Motor neuron (in vitro differentiated cells): ENCODE data around the gene ZDHHC14. TPM values are rescaled to one million over a fixed set of nuclear protein-coding genes. Genes with fewer than 3 reads are reported as not detected.

ENCODE experiments used
- ATAC-seq, 8 experiments: fragments of 200-7000 bp; cut with Tn5 transposase; replicated peaks in 6 of 8; 2 replicates each; pipeline ENCODE4 v1.8.0; 2021; ENCODE audit warnings: mild to moderate bottlenecking in 8 of 8, moderate library complexity in 8 of 8
- H3K27ac ChIP-seq, 2 donors: fragments of 250-450 bp; sonication (Bioruptor Pico); 2 replicates each; pipeline ENCODE4 v1.9.0; 2021; ENCODE audit warnings: antibody characterized with exemption in 2 of 2, mild to moderate bottlenecking in 2 of 2, moderate library complexity in 1 of 2
- H3K4me1 ChIP-seq, 2 donors: fragments of 250-450 bp; sonication (Bioruptor Pico); replicated peaks in 1 of 2; 2 replicates each; pipeline ENCODE4 v1.6.1; 2021; ENCODE audit warnings: antibody characterized with exemption in 2 of 2, mild to moderate bottlenecking in 2 of 2, moderate library complexity in 1 of 2
- H3K4me3 ChIP-seq, 5 donors: fragments of 250-450 bp; sonication (Bioruptor Pico); 2 replicates each; pipeline ENCODE4 v1.9.0; 2021; ENCODE audit warnings: antibody characterized with exemption in 5 of 5, mild to moderate bottlenecking in 5 of 5, moderate library complexity in 4 of 5
- WGBS, 10 experiments: fragments of 450-650 bp; shearing (Covaris generic); methylation state at CpG; one replicate each; pipeline ENCODE4 v1.0.0; 2022; 5-methylcytosine and 5-hydroxymethylcytosine counted together
- in situ Hi-C, 9 experiments: fragments of 400-800 bp; cut with MboI; loops; one replicate each; pipeline ENCODE4 v1.15.0; 2021; ENCODE audit warnings: low sequenced_read_pairs in 9 of 9, low pct_unique_long_range_greater_than_20kb in 2 of 9; ENCODE audit not compliant: unreplicated experiment in 9 of 9
- total RNA-seq, 8 experiments: library from RNA; unstranded; fragments of 300-600 nt; gene quantifications; 2 replicates each; pipeline versions ENCODE4 v1.2.3 to v1.2.4, GENCODE V29; 2022

Gene ZDHHC14
- total RNA-seq, 8 experiments from 2014 or later = 2.9 to 22.7 (median 3.7) TPM

DNA sequence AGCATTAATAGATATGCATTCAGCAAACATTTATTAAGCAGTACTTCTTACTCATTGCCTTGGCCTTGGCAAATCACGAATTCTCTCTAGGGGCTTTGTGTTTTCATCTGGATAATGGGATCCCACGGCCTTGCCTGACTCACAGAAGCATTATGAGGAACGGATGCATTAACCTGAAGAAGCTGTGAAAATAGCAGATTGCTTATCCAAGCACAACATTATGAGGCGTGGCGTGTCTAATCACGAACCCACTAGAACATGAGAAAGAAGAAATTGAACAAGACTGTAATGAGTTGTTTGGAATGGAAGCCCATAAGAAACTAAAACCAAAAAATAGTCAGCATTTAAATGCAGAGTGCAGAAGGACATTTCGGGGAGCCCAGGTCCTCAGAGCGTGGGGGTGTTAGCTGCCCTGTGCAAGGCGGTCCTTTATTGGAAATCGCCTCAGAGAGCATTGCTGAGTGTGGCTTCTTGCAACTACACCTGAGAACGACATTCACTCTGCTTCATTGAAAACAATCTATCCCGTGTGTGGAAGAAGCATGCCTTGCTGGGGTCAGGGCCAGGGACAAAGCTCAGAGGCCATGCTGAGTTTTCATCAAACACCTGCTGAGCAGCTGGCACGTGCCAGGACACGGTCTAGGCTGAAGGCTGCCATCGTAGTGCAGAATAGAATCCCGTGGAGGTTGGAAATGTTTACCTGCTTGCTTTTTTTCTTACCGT lies 179.9 kb downstream of the ZDHHC14 start:
- 29 to 93% (median 85%) methylated on average over 1 to 16 of the region's 17 CpGs for WGBS, 10 experiments
- in situ Hi-C loops = no loop called here
- Histone ChIP-seq H3K27ac (no peak overlapping the region), H3K4me1 (peaks cover 1 to 14% of the 10 kb centered on the region in 2 donors), H3K4me3 (no peak overlapping the region)
- no peak for ATAC-seq

GRCh38 chr6:157561414-157561790 lies 180.4 kb downstream of the ZDHHC14 start:
- Histone ChIP-seq H3K4me3 (no peak overlapping the region), H3K27ac (no peak overlapping the region), H3K4me1 (peaks cover 0 to 14% of the 10 kb centered on the region in 2 donors)
- WGBS, 10 experiments = 94 to 100% (median 96%) methylated on average over 1 to 8 of the region's 8 CpGs; no CpG with 5 or more reads in 5 of the 10 experiments
- no peak for ATAC-seq
- in situ Hi-C loops = no loop called here

GRCh38 chr6:157561929-157562810 lies 181.2 kb downstream of the ZDHHC14 start:
- no peak overlapping the region for H3K4me3 ChIP-seq
- no peak for ATAC-seq
- 40 to 100% (median 98%) methylated on average over 1 to 4 of the region's 15 CpGs; no CpG with 5 or more reads in 2 of the 10 experiments for WGBS, 10 experiments
- H3K4me1 ChIP-seq = peaks cover 0 to 10% of the 10 kb centered on the region in 2 donors
- in situ Hi-C loops = no loop called here
- H3K27ac ChIP-seq = no peak overlapping the region

- in situ Hi-C loops = no loop called here
These were observed 182.0 kb downstream of the ZDHHC14 start for GRCh38 chr6:157562997-157563396.

DNA sequence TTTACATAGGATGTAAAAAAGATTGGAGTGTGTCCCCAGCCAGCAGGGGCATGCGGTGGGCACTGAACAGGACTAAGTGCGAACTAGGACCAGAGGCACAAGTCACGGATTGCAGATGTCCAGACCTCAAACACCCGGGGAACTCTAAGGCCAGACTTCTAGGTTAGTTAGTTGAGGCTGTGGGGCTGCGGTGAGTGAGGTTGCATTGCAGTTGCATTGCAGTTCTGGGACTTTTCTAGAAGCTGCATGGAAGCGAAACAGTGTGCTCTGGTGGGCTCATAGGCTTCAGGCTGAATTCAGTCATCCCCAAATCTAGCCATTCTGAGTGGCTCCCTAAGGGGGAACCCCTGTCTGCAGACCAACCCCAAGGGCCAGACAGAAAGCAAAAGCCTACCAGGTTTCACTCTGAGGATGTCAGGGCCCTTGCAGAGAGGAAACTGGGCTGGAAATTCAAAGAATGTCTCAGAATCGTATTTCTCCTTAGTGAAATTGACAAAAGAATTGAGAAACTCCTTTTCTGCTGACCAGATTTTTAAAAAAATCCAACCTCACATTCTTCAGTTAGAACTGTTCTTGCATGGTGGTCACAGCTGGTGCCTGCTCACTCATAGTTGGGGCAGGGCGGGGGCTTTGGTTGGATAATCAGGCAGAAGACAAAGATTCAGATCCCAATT lies 182.8 kb downstream of the ZDHHC14 start:
- in situ Hi-C loops = no loop called here

More at GRCh38 chr6:157562997-157563396, 182.0 kb downstream of the ZDHHC14 start:
- WGBS, 10 experiments = 93 to 100% methylated on average over 2 to 3 of the region's 11 CpGs; no CpG with 5 or more reads in 8 of the 10 experiments
- ATAC-seq = no peak
- H3K4me3 ChIP-seq = no peak overlapping the region
- H3K27ac ChIP-seq = no peak overlapping the region
- peaks cover 0 to 9% of the 10 kb centered on the region in 2 donors for H3K4me1 ChIP-seq

GRCh38 chr6:157568702-157569101 lies 187.7 kb downstream of the ZDHHC14 start:
- Histone ChIP-seq H3K4me3 (no peak overlapping the region), H3K27ac (no peak overlapping the region), H3K4me1 (peaks cover 0 to 5% of the 10 kb centered on the region in 2 donors)
- WGBS, 10 experiments = 46 to 100% (median 93%) methylated on average over 1 of the region's 1 CpG; no CpG with 5 or more reads in 1 of the 10 experiments
- no peak for ATAC-seq
- in situ Hi-C loops = no loop called here

More for the DNA sequence above, 182.8 kb downstream of the ZDHHC14 start:
- WGBS, 10 experiments = 42 to 100% (median 82%) methylated on average over 1 to 7 of the region's 8 CpGs
- no peak overlapping the region for H3K4me3 ChIP-seq
- H3K4me1 ChIP-seq = peaks cover 0 to 5% of the 10 kb centered on the region in 2 donors
- H3K27ac ChIP-seq = no peak overlapping the region
- no peak for ATAC-seq

GRCh38 chr6:157569543-157569942 lies 188.6 kb downstream of the ZDHHC14 start:
- Histone ChIP-seq H3K27ac (no peak overlapping the region), H3K4me3 (no peak overlapping the region), H3K4me1 (peaks cover 0 to 5% of the 10 kb centered on the region in 2 donors)
- in situ Hi-C loops = no loop called here
- ATAC-seq = no peak
- WGBS, 10 experiments = 59 to 95% (median 80%) methylated on average over 1 to 3 of the region's 3 CpGs

DNA sequence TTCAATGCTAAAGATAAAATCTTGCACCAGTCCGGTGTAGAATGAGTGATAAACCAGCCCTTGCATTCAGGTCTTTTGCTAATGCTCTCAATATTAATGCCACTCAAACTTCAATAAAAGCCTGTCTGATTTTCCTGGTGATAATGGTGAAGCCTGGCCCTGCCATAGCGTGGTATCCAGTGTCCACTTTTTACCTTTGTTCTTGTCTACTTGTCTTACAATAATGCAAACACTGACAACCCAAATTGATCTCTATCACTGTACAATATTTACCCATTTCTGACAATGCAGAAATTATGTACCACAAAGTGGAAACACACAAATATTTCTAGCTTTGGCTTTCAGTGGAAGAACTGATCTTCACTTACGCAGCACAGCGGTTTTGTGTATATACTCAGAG lies 189.1 kb downstream of the ZDHHC14 start:
- 81 to 100% (median 91%) methylated on average over 1 to 4 of the region's 4 CpGs for WGBS, 10 experiments
- Histone ChIP-seq H3K4me3 (no peak overlapping the region), H3K4me1 (peaks cover 0 to 5% of the 10 kb centered on the region in 2 donors), H3K27ac (no peak overlapping the region)
- ATAC-seq = no peak
- in situ Hi-C loops = no loop called here

DNA sequence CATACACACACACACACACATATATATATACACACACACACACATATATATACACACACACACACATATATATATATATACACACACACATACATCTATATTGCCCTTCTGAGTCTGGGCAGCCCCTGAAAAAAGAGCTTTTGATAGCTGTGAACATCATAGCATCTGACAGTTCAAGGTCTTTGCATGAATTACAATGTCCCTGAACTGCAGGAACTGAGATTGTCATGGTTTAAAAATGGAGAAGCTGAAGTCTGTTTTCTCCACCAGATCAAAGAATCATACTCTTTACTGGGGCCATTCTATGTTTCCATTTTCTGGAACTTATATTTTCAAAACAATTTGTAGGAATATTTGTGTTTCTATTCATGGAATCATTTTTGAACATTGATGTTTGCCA lies 189.8 kb downstream of the ZDHHC14 start:
- ATAC-seq = peak in 1 of 8 experiments; percentile 46
- in situ Hi-C loops = no loop called here
- H3K4me3 ChIP-seq = no peak overlapping the region
- peaks cover 0 to 5% of the 10 kb centered on the region in 2 donors for H3K4me1 ChIP-seq
- no peak overlapping the region for H3K27ac ChIP-seq

DNA sequence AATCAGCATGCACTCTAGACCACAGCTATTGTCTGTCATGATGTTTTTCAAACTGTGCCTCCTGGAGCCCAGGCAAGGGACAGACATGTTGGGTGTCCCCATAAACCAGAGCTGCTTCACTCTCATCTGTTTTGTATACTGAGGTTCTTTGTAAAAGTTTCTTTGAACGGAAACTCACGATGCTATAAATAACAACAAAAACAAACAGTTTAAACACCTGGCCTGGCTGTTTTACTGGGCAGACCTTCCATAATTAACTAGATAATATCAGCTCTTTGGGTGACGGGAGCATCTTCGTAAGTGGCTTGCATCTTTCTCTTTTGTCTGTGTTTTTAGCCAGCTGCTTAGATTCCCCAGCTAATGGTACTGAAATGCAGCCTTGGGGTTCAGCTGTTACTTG lies 190.3 kb downstream of the ZDHHC14 start:
- H3K4me1 ChIP-seq = peaks cover 0 to 5% of the 10 kb centered on the region in 2 donors
- ATAC-seq = no peak
- H3K4me3 ChIP-seq = no peak overlapping the region
- WGBS, 10 experiments = 68 to 100% (median 78%) methylated on average over 2 to 4 of the region's 4 CpGs; no CpG with 5 or more reads in 3 of the 10 experiments
- no peak overlapping the region for H3K27ac ChIP-seq
- in situ Hi-C loops = no loop called here

GRCh38 chr6:157571950-157572349 lies 191.0 kb downstream of the ZDHHC14 start:
- peak in 2 of 8 experiments; percentile 59 to 80 for ATAC-seq
- H3K4me1 ChIP-seq = peaks cover 0 to 5% of the 10 kb centered on the region in 2 donors
- WGBS, 10 experiments = 8 to 85% (median 56%) methylated on average over 2 to 5 of the region's 5 CpGs; no CpG with 5 or more reads in 6 of the 10 experiments
- in situ Hi-C loops = no loop called here
- H3K27ac ChIP-seq = no peak overlapping the region
- H3K4me3 ChIP-seq = no peak overlapping the region

GRCh38 chr6:157574851-157575424 lies 193.9 kb downstream of the ZDHHC14 start:
- 50 to 100% (median 97%) methylated on average over 1 to 5 of the region's 5 CpGs; no CpG with 5 or more reads in 3 of the 10 experiments for WGBS, 10 experiments
- no peak overlapping the region for H3K4me3 ChIP-seq
- in situ Hi-C loops = no loop called here
- no peak overlapping the region for H3K27ac ChIP-seq
- H3K4me1 ChIP-seq = peaks cover 0 to 5% of the 10 kb centered on the region in 2 donors
- no peak for ATAC-seq
